ENCODE results near the gene MYLK4. TPM values are rescaled to one million over a fixed set of nuclear protein-coding genes. Genes with fewer than 3 reads are reported as not detected.
"Not testable (repeated sequence)": the region's sequence is repeated elsewhere in the genome, so short reads cannot be mapped to it uniquely, and the experiment has no call there.

The MYLK4 gene
- total RNA-seq, 1 donor from 2014 or later = 2.5 TPM

GRCh38 chr6:2763345-2763841 lies 12.7 kb upstream of the MYLK4 start:
- intact Hi-C loops (cut with micrococcal nuclease) = no loop called here
- no peak for ATAC-seq
- peak; percentile 51 for DNase-seq

- DNase-seq; ATAC-seq; intact Hi-C loops (cut with micrococcal nuclease): not testable (repeated sequence)
Measured at GRCh38 chr6:2762868-2763267, 12.1 kb upstream of the MYLK4 start.

DNA sequence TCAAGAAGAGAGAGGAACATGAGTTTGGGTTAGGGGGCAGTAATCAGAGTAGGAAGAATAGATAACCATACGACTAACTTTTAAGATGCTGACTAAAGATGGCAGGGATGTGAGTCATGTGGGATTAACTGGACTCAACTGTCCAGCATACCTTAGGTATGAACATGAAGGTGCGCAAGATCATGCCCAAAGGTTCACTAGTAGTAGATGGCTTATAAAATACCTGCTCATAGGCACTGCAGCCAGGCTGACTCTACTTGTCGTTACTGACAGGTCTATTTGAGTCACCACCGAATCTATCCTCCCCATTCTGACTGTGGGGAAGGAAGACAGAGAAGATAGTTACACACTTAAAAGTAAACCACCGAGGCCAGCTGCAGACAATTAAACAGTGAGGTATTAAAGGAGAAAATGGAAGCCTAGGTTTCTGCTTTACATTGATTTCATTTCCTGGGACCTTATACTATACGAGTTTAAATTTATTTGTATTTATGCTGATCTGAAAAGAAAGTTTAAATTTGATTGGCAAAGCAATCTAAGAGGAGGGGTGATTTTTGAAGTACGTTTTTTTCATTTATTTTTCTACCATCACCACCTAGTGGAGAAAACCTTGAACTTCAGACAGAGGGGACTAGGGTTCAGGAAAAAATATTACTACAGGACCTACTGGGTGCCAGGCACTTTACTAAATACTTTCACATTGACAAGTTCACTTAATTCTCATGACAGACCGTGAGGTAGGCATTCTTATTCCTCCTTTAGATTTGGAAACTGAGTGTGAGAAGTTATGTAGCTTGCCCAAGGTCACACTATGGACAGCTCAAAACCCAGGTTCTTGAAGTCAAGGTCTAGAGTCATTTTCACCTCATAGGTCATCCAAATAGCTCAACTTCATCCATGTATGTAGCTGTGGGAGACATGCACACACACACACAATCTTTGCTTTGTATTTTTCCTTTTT lies 10.4 kb upstream of the MYLK4 start:
- DNase-seq = no peak
- no peak for ATAC-seq
- intact Hi-C loops (cut with micrococcal nuclease) = no loop called here

- ATAC-seq = peak; percentile 68
- intact Hi-C loops (cut with micrococcal nuclease) = no loop called here
- DNase-seq = no peak
Measured at GRCh38 chr6:2758980-2759379, 8.3 kb upstream of the MYLK4 start.

DNA sequence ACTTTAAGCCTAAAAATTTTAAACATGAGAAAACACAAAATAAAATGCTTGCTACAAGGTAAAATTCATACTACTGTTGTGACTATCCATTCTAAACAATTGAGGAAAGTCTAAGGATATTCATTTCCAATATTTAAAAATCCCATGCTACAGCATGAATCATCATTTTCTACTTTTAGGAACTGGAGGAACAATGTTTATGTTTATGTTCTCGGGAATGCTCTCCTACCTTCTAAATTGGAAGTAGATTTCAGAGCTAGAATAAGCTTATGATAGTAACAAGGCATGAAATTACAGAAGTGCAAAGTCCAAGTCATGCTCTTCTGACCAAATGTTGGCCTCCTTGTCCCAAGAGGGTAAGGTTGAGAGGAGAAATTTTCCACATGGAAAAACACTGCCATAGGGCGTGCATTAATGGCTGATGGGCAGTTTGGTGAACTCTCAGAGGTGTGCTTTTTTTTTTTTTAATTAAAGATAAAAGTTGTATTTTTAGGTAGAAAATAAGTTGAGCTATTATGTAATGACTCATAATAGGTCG lies 6.0 kb upstream of the MYLK4 start:
- DNase-seq (no peak), ATAC-seq (no peak)
- intact Hi-C loops (cut with micrococcal nuclease) = no loop called here

DNA sequence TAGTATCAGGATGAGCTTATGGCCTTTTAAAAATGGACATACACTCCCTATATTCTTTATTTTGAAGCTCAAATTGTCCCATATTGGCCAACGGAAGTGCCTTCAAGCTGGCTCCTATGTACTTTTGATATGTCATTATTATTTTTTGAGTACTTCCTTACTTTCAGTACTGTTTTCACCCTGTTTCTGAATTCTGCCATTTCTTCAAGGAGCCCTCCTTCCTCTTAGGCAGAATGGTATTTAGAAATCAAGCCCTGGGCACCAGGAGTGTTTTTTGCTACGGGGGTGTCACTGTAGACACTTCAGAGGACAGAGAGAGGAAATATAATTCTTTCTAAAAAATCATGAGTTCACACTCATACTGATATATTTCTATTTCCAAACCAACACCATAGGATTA lies 5.5 kb upstream of the MYLK4 start:
- intact Hi-C loops (cut with micrococcal nuclease) = no loop called here
- DNase-seq (no peak), ATAC-seq (no peak)

GRCh38 chr6:2755456-2755855 lies 4.7 kb upstream of the MYLK4 start:
- intact Hi-C loops (cut with micrococcal nuclease) = no loop called here
- DNase-seq = no peak
- peak; percentile 35 for ATAC-seq

DNA sequence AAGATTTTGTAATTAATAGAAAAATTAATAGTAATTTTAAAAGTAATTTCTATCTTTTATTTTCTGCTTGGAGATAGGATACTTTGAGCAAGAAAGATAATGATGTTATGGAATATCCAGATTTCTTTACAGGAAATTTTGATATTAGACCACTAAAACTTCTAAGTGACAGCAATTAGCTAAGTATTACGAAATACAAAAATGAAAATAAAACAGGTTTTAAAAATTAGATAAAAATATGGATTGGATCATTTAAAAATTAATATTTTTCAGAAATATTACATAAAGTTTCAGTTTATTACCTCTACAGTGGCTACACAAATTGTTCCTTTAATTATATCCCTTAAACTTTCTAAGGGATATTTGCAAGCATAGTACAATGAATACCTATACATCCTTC lies 4.2 kb upstream of the MYLK4 start:
- ATAC-seq (no peak), DNase-seq (no peak)
- intact Hi-C loops (cut with micrococcal nuclease) = no loop called here

DNA sequence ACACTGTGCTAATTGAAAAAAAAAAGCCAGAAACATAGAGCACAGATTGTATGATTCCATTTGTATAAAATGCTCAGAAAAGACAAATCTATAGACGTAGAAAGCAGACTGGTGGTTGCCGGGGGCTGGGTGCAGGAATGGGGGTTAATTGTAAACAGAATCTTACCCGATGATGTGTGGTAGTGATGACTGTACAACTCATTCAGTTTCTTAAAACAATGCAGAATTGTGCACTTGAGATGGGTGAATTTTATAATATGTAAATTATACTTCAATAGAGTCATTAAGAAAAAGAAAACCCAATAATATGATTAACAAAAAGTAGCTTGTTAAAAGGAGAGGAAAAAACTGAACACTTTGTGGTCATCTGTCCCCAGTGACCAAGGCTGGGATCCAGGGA lies 3.7 kb upstream of the MYLK4 start:
- no peak for DNase-seq
- intact Hi-C loops (cut with micrococcal nuclease) = no loop called here
- ATAC-seq = no peak

DNA sequence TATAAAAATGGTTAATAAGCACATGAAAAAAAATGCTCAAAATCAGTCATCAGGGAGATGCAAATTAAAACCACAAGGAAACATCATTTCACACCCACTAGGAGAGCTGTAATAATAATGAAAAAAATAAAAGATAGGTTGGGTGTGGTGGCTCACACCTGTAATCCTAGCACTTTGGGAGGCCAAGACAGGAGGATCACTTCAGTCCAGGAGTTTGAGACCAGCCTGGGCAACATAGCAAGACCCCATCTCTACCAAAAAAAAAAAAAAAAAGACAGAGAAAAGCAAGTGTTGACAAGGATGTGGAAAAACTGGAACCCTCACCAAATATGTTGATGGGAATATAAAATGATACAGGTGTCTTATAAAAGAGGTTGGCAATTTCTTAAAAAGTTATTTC lies 3.0 kb upstream of the MYLK4 start:
- ATAC-seq = no peak
- intact Hi-C loops (cut with micrococcal nuclease) = no loop called here
- DNase-seq = no peak

DNA sequence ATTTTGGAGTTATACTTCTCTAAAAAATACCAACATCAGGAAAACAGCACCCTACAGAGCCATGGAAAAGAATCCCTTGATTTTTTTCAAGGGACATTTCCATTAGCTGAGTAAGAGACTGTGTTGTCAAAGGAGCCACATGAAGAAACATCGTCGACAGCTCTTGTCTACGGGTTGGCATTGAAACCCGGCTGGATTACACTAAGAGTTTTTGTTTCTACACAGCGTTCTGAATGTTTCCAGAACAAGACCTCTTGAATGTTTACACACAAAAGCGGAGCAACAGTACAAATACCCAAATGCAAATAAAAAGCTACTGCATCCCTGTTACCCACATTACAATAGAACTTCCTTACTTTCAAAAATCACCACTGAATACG lies 2.4 kb upstream of the MYLK4 start:
- no peak for DNase-seq
- intact Hi-C loops (cut with micrococcal nuclease) = no loop called here
- no peak for ATAC-seq

- intact Hi-C loops (cut with micrococcal nuclease) = no loop called here
- DNase-seq = no peak
- no peak for ATAC-seq
Measured at GRCh38 chr6:2752477-2753109, 1.9 kb upstream of the MYLK4 start.

- intact Hi-C loops (cut with micrococcal nuclease) = no loop called here
- ATAC-seq = no peak
Measured at GRCh38 chr6:2751871-2752270, 1.1 kb upstream of the MYLK4 start.

GRCh38 chr6:2749969-2750600 lies 637 bp downstream of the MYLK4 start:
- peak; percentile 47 for DNase-seq
- ATAC-seq = peak; percentile 57
- intact Hi-C loops (cut with micrococcal nuclease) = no loop called here

More at GRCh38 chr6:2751871-2752270, 1.1 kb upstream of the MYLK4 start:
- no peak for DNase-seq

DNA sequence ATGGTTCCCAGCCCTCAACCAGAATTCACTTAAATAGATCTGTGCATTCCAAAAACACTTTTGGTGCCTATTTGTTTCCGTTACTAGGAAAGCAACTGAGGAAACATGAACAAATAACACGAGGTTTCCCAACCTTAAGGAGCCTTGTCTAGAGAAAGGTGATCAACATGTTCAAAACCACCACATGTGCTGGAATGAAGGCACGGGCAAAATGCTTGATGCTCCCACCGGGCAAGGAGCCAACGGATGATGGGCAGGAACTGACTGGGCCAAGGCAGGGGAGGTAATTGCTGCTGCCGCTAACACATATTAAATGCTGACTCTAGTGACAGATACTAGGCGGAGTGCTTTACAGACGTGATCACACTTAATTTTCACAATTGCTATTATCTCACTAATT lies 2.5 kb downstream of the MYLK4 start:
- intact Hi-C loops (cut with micrococcal nuclease) = no loop called here
- ATAC-seq (no peak), DNase-seq (peak; percentile 48)

- no peak for ATAC-seq
- intact Hi-C loops (cut with micrococcal nuclease) = no loop called here
- DNase-seq = no peak
Measured at GRCh38 chr6:2746557-2747061, 4.1 kb downstream of the MYLK4 start.

DNA sequence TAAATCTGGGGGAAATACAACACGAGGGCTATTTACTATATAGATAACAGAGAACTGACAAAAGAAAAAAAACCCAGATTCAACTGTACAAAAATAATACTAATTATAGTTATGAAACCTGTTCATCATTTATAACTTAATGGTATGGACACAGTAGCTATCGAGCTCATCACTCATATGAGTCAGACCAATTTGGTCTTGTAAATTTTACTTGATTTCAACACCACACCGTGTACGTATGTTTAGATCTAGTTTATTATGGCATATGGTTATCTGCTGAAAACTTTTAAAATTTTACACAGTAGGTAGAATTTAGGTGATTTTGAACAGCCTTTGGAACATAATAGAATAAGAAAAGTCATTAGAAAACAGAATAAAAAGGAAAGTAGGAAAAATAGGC lies 5.5 kb downstream of the MYLK4 start:
- no peak for ATAC-seq
- intact Hi-C loops (cut with micrococcal nuclease) = no loop called here

DNA sequence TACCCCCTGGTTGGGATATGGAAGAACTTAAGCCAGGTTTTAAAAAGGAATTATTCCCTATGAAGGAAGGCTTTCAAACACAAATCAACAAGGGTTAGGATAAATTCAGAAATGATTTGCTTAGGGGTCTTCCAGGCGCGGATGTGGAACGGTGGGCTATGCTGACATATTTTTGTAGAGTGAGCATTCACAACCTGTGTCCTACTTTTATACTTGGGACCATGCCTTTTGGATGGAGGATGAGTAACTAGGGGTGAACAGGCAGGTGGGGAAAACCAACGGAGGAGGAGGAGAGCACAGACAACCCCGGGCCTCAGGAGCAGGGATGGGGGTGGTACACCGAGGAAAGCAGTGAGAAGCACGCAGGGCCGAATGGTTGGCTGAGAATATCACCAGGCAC lies 5.9 kb downstream of the MYLK4 start:
- intact Hi-C loops (cut with micrococcal nuclease) = no loop called here
- DNase-seq (no peak), ATAC-seq (no peak)

More for the DNA sequence above, 5.5 kb downstream of the MYLK4 start:
- DNase-seq = no peak

DNA sequence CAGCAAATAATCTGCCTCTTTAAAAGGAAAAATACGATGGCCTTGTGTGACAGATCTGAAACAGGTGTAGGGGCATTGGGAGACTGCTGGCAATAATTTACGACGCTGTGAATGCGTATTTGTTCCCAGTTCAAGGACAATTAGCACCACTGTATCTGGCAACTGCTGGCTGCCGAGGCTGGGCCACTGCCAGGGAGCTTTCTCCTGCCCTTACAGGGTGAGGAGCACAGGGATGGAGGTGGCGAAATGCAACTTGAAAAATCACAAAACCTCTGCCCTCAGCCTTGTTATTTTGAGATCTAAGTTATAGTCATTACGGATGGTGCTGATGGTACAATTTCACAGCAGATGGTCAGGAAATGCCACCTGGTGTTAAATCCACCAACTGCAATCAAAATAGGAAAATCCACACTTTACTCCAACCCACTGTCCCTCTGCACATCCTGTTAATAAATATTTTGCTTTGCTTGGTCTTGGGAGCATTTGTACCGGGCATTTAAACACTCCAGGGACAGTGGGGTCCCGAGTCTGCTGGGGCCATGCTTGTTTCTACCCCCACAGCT lies 6.4 kb downstream of the MYLK4 start:
- peak; percentile 90 for ATAC-seq
- peak; percentile 83 for DNase-seq
- intact Hi-C loops (cut with micrococcal nuclease) = no loop called here
